ENCODE data around the gene ARL15. TPM values are rescaled to one million over a fixed set of nuclear protein-coding genes. Genes with fewer than 3 reads are reported as not detected.

Gene ARL15
- total RNA-seq, 2 donors from 2014 or later, result 11.4 to 22.8 TPM

GRCh38 chr5:54037205-54037604 is 273.2 kb downstream of the ARL15 start:
- no peaks in the 10 kb centered on the region for H3K36me3 ChIP-seq
- H3K9me3 ChIP-seq, result no peaks in the 10 kb centered on the region
- no peak for TF ChIP-seq CTCF (IDR thresholded peaks at IDR 0.05)
- no peak overlapping the region for H3K27ac ChIP-seq
- H3K27me3 ChIP-seq, result no peaks in the 10 kb centered on the region
- no peak for DNase-seq (ENCODE audit: low spot score)
- H3K4me3 ChIP-seq, result no peak overlapping the region
- no peaks in the 10 kb centered on the region for H3K4me1 ChIP-seq

DNA sequence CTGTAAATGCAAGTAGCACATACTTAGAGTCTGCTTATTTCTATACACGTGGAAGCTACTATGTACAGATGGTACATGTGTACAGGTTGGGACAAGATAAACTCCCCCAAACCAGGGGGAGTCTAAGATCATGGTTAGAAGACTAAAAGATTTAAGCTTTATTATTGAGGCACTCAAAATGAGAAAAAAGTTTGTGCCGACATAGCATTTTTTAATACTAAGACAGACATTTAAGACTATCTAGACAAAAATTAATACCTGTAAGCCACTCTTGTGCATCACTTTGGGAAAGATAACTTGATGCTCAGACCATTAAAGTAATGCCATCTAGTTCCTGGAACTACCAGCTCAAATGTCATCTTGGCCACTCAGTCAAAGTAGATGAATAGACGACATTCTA is 279.4 kb downstream of the ARL15 start:
- Histone ChIP-seq H3K27me3 (no peaks in the 10 kb centered on the region), H3K4me1 (no peaks in the 10 kb centered on the region), H3K9me3 (no peaks in the 10 kb centered on the region), H3K4me3 (no peak overlapping the region), H3K27ac (no peak overlapping the region), H3K36me3 (no peaks in the 10 kb centered on the region)
- no peak for DNase-seq (ENCODE audit: low spot score)
- TF ChIP-seq CTCF (IDR thresholded peaks at IDR 0.05), result no peak

DNA sequence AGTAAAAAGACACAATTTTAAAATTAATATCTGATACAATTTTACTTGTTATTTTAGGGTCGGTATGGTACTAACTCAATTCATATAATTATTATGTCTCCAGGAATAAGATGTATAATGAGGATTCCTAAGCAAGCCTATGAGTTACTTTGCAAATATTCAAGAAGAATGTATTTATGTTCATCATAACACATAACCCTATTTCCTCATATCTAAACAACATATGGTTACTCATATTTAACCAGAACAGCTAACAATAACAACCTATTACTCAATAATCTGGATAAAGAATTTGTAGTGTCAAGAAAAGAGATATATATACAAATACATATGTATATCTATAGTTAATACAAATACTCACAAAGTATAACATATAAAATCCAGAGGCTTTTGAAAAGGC is 285.9 kb downstream of the ARL15 start:
- DNase-seq (ENCODE audit: low spot score), result no peak
- Histone ChIP-seq H3K27me3 (no peaks in the 10 kb centered on the region), H3K4me3 (no peak overlapping the region), H3K4me1 (no peaks in the 10 kb centered on the region), H3K27ac (no peak overlapping the region), H3K36me3 (no peaks in the 10 kb centered on the region), H3K9me3 (no peaks in the 10 kb centered on the region)
- no peak for TF ChIP-seq CTCF (IDR thresholded peaks at IDR 0.05)

DNA sequence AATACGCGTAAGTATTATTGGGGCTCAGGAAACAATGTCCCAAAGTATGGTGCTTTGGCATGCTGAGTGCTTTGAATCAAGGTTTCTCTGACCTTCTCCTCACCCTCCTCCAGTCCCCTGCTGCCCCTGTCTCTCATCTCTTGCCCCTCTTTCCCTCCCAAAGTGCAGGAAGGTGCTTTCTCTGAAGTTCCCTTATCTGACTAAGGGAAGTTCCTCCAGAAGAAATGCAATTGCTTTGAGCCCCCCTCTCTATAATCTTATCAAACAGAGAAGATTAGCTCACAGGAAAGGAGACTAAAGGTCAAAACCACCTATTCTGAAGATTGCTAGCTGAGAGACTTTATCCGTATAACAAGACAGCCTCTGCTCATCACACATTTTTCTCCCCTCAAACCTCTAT is 288.1 kb downstream of the ARL15 start:
- no peak for DNase-seq (ENCODE audit: low spot score)
- H3K36me3 ChIP-seq, result no peaks in the 10 kb centered on the region
- no peak overlapping the region for H3K27ac ChIP-seq
- no peak overlapping the region for H3K4me3 ChIP-seq
- TF ChIP-seq CTCF (IDR thresholded peaks at IDR 0.05), result no peak
- no peaks in the 10 kb centered on the region for H3K27me3 ChIP-seq
- H3K4me1 ChIP-seq, result no peaks in the 10 kb centered on the region
- no peaks in the 10 kb centered on the region for H3K9me3 ChIP-seq

DNA sequence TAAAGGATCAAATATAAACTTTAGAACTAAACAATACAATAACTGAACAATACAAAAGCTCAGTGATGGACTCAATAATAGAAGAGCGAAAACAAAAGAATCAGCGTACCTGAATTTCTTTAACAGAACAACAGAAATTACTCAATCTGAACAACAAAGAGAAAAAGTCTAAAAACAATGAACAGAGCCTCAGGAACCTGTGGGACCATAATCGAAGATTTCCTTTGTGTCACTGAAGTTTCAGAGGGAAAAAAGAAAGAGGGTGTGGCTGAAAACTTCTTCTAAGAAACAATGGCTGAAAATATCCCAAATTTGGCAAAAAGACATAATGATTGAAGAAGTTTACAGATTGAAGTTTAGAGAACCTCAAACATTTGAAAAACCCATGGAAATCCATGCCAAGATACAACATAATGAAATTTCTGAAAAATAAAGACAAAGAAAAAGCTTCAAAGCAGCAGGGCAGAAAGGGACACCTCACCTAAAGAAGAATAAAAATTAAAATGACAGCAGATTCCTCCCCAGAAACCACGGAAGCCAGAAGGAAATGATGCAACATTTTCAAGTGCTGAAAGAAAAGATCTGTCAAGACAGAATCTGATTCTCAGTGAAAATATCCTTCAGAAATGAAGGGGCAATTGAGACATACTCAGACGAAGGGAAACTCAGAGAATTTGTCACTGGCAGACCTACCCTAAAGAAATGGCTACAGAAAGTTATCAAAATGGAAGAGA is 288.8 kb downstream of the ARL15 start:
- no peaks in the 10 kb centered on the region for H3K9me3 ChIP-seq
- H3K27me3 ChIP-seq, result no peaks in the 10 kb centered on the region
- TF ChIP-seq CTCF (IDR thresholded peaks at IDR 0.05), result no peak
- DNase-seq (ENCODE audit: low spot score), result no peak
- H3K4me1 ChIP-seq, result no peaks in the 10 kb centered on the region
- no peaks in the 10 kb centered on the region for H3K36me3 ChIP-seq
- H3K4me3 ChIP-seq, result no peak overlapping the region
- H3K27ac ChIP-seq, result no peak overlapping the region

DNA sequence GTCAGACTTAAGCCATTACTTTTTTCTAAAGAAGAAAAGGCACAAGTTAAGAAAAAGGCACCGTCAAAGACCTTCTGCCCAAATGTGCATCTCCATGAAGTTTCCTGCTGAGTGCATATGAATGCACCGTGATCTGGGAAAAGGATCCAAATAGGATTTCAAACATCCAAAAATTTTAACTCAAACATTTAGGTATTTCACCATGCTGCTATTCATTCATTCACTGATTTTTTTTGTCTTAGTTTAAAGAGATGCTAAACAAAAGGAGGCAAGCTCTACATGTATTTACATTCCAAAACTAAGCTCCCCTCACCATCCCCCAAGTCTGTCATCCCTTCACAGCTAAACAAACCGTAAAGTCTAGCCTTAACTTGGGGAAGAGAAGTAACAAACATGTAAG is 291.9 kb downstream of the ARL15 start:
- Histone ChIP-seq H3K4me3 (no peak overlapping the region), H3K9me3 (no peaks in the 10 kb centered on the region), H3K4me1 (no peaks in the 10 kb centered on the region), H3K27me3 (no peaks in the 10 kb centered on the region), H3K36me3 (no peaks in the 10 kb centered on the region), H3K27ac (no peak overlapping the region)
- DNase-seq (ENCODE audit: low spot score), result no peak
- no peak for TF ChIP-seq CTCF (IDR thresholded peaks at IDR 0.05)
